ENCODE data around the gene AVP.
"Not testable (repeated sequence)": the region's sequence is repeated elsewhere in the genome, so short reads cannot be mapped to it uniquely, and the experiment has no call there.

AVP gene

GRCh38 chr20:3082955-3083952 lies 1.3 kb downstream of the AVP start:
- DNase-seq (ENCODE audit: low read depth in 3 of 3, low spot score in 1 of 3), result no peak

- DNase-seq (ENCODE audit: low read depth in 3 of 3, low spot score in 1 of 3), result no peak
These were observed 2.1 kb downstream of the AVP start for GRCh38 chr20:3082306-3082951.

DNA sequence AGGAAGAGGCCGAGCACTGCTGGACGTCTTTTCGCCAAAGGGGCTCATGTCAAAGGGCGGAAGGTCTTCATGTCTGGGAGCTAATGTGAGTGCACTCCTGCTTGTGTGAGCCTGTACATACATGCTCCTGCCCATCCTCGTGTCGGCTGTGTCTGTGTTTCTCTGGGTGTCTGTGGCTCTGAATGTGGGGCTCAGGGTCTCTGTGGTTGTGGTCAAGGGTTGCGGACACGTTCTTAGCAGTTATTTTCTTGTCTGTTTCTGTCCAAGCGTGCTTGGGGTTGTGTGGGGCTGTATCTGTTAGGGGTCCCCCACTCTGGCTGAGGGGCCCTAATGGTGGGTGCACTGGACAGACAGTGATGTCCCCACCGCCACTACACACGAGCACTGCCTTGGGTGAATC lies 2.9 kb downstream of the AVP start:
- no peak for DNase-seq (ENCODE audit: low read depth in 3 of 3, low spot score in 1 of 3)

DNA sequence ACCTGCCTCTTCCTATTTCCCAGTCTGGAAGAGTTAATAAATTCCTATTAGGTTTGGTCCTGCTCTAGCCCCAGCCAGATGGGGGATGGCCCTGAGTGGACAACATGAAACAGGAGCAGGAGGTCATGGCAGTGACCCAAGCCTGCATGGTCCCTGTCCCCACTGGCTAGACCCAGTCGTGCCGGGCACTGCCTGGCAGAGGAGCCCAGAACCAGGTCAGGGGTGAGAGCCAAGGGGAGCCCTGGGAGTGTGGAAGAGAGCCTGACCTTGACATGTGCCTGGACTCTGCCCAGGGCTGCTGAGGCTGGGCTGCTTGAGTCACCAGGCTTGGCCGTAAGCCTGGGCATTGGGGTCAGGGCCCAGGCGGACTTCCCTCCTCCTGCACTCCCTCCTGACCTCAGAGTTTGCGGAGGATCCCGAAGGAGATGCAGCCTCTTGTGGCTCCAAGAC lies 3.6 kb downstream of the AVP start:
- no peak for DNase-seq (ENCODE audit: low read depth in 3 of 3, low spot score in 1 of 3)

DNA sequence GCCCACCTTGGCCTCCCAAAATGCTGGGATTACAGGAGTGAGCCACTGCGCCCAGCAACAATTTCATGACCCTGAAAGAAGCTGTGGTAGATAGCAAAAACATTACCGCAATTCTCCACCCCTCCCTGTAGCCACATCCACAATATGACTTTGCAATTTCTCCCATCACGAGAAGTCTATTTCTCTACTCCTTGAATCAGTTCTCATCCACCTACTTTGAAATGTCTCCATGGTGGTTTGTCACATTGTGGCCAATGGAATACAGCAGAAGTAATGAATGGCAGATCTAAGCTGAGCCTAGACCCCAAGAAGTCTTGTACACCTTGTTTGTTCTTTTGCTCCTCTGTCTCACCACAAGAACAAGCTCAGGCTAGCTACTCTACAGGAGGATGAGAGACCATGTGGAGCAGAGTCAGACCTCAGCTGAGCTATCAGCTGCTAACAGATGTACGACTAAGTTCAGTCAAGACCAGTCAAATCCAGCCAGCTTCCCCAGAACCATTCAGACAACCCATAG lies 6.8 kb downstream of the AVP start:
- no peak for DNase-seq (ENCODE audit: low read depth in 3 of 3, low spot score in 1 of 3)

- not testable (repeated sequence) for DNase-seq (ENCODE audit: low read depth in 3 of 3, low spot score in 1 of 3)
These were observed 9.2 kb downstream of the AVP start for GRCh38 chr20:3075315-3075714.

- DNase-seq (ENCODE audit: low read depth in 3 of 3, low spot score in 1 of 3), result no peak
These were observed 9.7 kb downstream of the AVP start for GRCh38 chr20:3074812-3075211.

DNA sequence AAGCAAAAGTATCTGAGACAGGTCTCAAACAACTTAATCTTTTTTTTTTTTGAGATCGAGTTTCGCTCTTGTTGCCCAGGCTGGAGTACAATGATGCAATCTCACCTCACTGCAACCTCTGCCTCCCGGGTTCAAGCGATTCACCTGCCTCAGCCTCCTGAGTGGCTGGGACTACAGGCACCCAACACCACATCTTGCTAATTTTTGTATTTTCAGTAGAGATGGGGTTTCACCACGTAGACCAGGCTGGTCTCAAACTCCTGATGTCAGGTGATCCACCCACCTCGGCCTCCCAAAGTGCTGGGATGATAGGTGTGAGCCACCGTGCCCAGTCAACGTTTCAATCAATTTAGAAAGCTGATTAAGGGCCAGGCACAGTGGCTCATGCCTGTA lies 11.3 kb downstream of the AVP start:
- not testable (repeated sequence) for DNase-seq (ENCODE audit: low read depth in 3 of 3, low spot score in 1 of 3)

DNA sequence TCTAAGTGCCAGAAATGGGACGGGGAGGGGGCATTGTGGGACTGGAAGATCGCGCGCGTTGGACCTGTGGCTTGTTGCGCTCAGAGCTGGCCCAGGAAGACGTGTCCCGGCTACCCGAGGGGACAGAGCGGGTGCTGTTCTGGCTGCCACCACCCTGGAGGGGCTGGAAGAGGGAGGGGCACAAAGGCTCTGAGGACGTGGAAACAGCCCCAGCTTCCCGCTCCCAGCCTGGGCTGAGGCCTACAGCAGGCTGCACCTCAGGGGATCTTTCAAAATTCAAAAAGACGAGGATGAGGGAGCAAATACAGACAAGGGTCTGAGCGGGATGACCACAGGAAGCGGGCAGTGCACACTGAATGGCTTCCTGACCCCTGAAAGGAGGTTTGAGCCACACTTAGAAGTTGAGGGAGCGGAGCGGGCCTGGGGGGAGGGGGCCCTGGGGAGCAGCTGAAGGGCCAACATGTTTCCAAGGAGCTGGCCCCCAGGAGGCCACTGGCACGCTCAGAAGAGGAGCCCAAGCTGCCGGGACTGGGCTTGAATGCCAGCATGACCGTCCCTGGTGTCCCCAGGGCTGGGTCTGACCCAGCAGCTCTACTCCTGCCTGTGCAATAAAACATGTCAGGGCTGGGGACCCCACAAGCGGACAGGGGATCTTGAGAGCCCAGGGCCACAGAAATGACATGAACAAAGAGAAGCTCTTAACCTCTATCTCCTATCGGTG lies 11.8 kb downstream of the AVP start:
- DNase-seq (ENCODE audit: low read depth in 3 of 3, low spot score in 1 of 3), result no peak

GRCh38 chr20:3071610-3072529 lies 12.7 kb downstream of the AVP start, which contains the start of gene OXT:
Gene OXT (plus strand): TSS chr20:3071620. CDS start chr20:3071656, 36 bp downstream.
- peak; percentile 57 to 62 (median 58) for DNase-seq (ENCODE audit: low read depth in 3 of 3, low spot score in 1 of 3)

GRCh38 chr20:3071266-3071609 lies 13.3 kb downstream of the AVP start:
- no peak for DNase-seq (ENCODE audit: low read depth in 3 of 3, low spot score in 1 of 3)

GRCh38 chr20:3070725-3071124 lies 13.8 kb downstream of the AVP start:
- no peak for DNase-seq (ENCODE audit: low read depth in 3 of 3, low spot score in 1 of 3)

DNA sequence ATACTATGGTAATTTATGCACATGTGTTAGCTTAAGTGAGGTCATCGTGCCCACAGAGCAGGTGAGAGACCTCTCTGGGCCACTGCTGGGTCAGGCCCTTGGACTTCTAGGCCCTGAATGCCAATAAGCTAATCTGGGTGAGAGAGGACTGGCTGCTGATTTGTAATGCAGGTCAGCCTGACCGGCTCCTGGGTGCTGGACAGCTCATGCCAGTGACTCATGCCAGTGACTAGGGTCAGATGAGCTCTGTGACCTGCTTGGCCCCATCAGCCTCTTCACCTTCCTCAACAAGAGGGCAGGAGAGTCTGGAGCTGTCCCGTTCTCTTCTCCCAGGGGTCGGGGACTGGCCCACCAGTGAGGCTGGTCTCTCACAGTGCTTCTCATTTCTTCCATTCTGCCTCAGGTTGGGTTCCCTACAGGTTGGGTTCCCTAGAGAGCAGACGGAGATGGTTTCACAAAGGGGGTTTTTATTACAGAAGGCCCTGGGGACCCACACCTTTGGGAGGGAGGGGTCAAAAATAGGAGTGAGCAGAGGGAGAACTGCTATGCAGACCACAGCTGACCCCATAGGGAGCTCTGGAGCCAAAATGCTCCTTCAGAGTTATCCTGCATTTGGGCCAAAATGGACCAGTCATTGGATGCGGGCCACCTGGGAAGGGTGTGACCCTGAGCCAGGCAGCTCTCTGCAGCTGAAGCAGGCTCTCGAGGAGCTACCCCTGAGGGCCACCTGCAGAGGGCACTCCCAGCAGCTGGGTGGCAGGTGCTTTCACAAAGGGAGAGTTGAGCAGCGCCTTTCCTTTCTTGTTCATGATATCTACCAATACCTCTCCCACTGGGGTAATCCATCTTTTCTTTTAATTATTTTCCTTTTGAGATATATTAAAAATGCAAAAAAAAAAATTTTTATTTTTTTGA lies 15.3 kb downstream of the AVP start:
- no peak for DNase-seq (ENCODE audit: low read depth in 3 of 3, low spot score in 1 of 3)

GRCh38 chr20:3068075-3068474 lies 16.4 kb downstream of the AVP start:
- DNase-seq (ENCODE audit: low read depth in 3 of 3, low spot score in 1 of 3), result no peak

GRCh38 chr20:3067139-3068014 lies 17.1 kb downstream of the AVP start:
- no peak for DNase-seq (ENCODE audit: low read depth in 3 of 3, low spot score in 1 of 3)

GRCh38 chr20:3064119-3064518 lies 20.4 kb downstream of the AVP start:
- DNase-seq (ENCODE audit: low read depth in 3 of 3, low spot score in 1 of 3), result not testable (repeated sequence)

DNA sequence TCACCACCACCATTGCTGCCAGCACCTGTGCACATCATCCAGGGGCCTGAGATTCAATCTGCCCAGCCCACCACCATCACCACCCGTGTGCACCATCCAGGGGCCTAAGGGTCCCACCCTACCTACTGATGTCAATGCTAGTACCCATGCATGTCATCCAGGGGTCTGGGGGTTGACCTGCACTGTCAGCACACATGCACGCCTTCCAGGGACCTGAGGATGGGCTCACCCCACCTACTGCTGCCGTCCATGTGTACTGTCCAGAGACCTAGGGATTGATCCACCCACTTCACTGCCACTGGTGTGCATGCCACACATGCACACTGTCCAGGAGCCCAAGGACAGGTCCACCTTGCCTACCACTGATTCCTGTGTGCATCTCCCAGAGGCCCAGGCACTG lies 25.0 kb downstream of the AVP start:
- DNase-seq (ENCODE audit: low read depth in 3 of 3, low spot score in 1 of 3), result no peak

DNA sequence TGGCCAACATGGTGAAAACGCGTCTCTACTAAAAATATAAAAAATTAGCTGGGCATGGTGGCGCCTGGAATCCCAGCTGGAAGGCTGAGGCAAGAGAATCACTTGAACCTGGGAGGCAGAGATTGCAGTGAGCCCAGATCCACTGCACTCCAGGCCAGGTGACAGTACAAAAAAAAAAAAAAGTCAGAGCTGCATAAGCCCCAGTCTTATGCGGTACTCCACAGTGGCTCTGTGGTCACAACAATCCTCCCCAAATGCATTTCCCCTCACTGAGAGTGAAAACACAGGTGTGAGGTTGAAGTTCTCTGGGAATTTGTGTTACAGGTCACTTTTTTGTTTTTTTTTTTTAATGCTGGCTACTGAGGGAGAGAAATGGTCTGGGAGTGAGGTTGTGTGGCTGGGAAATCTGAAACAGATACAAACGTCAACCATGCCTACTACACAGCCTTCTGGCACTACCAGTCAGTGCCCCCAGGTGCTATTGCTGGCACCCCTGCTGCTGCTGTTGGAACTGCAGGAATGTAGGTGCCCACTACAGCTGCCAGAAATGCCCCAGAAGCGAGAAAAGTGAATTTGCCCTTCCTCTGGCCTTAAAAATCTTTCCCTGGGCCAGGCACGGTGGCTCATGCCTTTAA lies 33.0 kb downstream of the AVP start:
- no peak for DNase-seq (ENCODE audit: low read depth in 3 of 3, low spot score in 1 of 3)

Measured in stimulated activated CD4-positive, alpha-beta T cell treated with anti-CD3 and anti-CD28 coated beads, TNF-alpha, amount 100 ng/mL, for 1 hour (primary cell).